Natural killer cell treated with Interleukin-12 subunit alpha and Interleukin-12 subunit beta and Interleukin-15 and Interleukin-18, amount 100 ng/mL, for 72 hours (primary cell): ENCODE data around the gene ANKRD34A. TPM values are rescaled to one million over a fixed set of nuclear protein-coding genes. Genes with fewer than 3 reads are reported as not detected.

ENCODE experiments used
- ATAC-seq, 2 donors: fragments of 150-1000 bp; cut with Tn5 transposase in 1 of 2; sonication (Bioruptor Pico), chemical (Tn5 transposase) in 1 of 2; 2 replicates each; pipeline ENCODE4 v1.10.0; 2021
- DNase-seq: peaks from one replicate; pipeline ENCODE4 v3.0.0; 2022; ENCODE audit warnings: low spot score
- H3K27ac Mint-ChIP-seq, 2 donors: 1 replicate in 1 of 2; 2 replicates in 1 of 2; pipeline ENCODE4 v1.8.0; 2022; ENCODE audit warnings: mixed read lengths in 2 of 2, mild to moderate bottlenecking in 1 of 2, moderate library complexity in 1 of 2
- H3K27me3 Mint-ChIP-seq, 2 donors: 1 replicate in 1 of 2; 2 replicates in 1 of 2; pipeline ENCODE4 v1.8.0; 2022; ENCODE audit warnings: mixed read lengths in 2 of 2
- H3K36me3 Mint-ChIP-seq: one replicate; pipeline ENCODE4 v1.8.0; 2022; ENCODE audit warnings: mixed read lengths
- H3K4me1 Mint-ChIP-seq, 2 donors: 1 replicate in 1 of 2; 2 replicates in 1 of 2; pipeline ENCODE4 v1.8.0; 2022; ENCODE audit warnings: low read depth in 2 of 2, mixed read lengths in 2 of 2, mild to moderate bottlenecking in 1 of 2
- H3K4me3 Mint-ChIP-seq: one replicate; pipeline ENCODE4 v1.8.0; 2022; ENCODE audit warnings: mixed read lengths
- H3K9me3 Mint-ChIP-seq: 2 replicates; pipeline ENCODE4 v1.8.0; 2022; ENCODE audit warnings: mixed read lengths
- total RNA-seq, 2 donors: library from RNA; stranded (reverse); gene quantifications; one replicate each; pipeline ENCODE4 v1.2.3, GENCODE V29; 2022

The ANKRD34A gene
- total RNA-seq, 2 donors from 2014 or later, result 1.6 to 9.1 TPM

- Mint-ChIP-seq H3K4me3 (peak overlapping the region; percentile 32), H3K4me1 (peaks cover 52 to 54% of the 10 kb centered on the region in 2 donors), H3K27me3 (no peaks in the 10 kb centered on the region), H3K27ac (no peak overlapping the region), H3K36me3 (no peaks in the 10 kb centered on the region), H3K9me3 (no peaks in the 10 kb centered on the region)
- DNase-seq, result no peak
- ATAC-seq, result no peak
Measured at GRCh38 chr1:145983960-145984830, 19.8 kb upstream of the ANKRD34A start.

GRCh38 chr1:145983206-145983675 lies 18.9 kb upstream of the ANKRD34A start:
- H3K9me3 Mint-ChIP-seq, result no peaks in the 10 kb centered on the region
- H3K36me3 Mint-ChIP-seq, result no peaks in the 10 kb centered on the region
- H3K27me3 Mint-ChIP-seq, result no peaks in the 10 kb centered on the region
- no peak overlapping the region for H3K4me3 Mint-ChIP-seq
- no peak overlapping the region for H3K27ac Mint-ChIP-seq
- peaks cover 46 to 47% of the 10 kb centered on the region in 2 donors for H3K4me1 Mint-ChIP-seq
- no peak for DNase-seq
- no peak for ATAC-seq

- Mint-ChIP-seq H3K27me3 (no peaks in the 10 kb centered on the region), H3K9me3 (no peaks in the 10 kb centered on the region), H3K4me3 (peak overlapping the region; percentile 30), H3K36me3 (no peaks in the 10 kb centered on the region), H3K4me1 (peaks cover 39 to 41% of the 10 kb centered on the region in 2 donors), H3K27ac (no peak overlapping the region)
- no peak for ATAC-seq
- no peak for DNase-seq
Measured at GRCh38 chr1:145982010-145982723, 17.8 kb upstream of the ANKRD34A start.

GRCh38 chr1:145980457-145980994 lies 16.2 kb upstream of the ANKRD34A start:
- Mint-ChIP-seq H3K4me1 (peaks cover 31 to 34% of the 10 kb centered on the region in 2 donors), H3K27me3 (no peaks in the 10 kb centered on the region), H3K27ac (no peak overlapping the region), H3K9me3 (no peaks in the 10 kb centered on the region), H3K4me3 (peak overlapping the region; percentile 11), H3K36me3 (no peaks in the 10 kb centered on the region)
- DNase-seq (no peak), ATAC-seq (no peak)

- no peaks in the 10 kb centered on the region for H3K27me3 Mint-ChIP-seq
- DNase-seq (no peak), ATAC-seq (peak; percentile 59 to 69)
- no peaks in the 10 kb centered on the region for H3K9me3 Mint-ChIP-seq
- H3K4me1 Mint-ChIP-seq, result peaks cover 25 to 33% of the 10 kb centered on the region in 2 donors
- no peaks in the 10 kb centered on the region for H3K36me3 Mint-ChIP-seq
- H3K27ac Mint-ChIP-seq, result no peak overlapping the region
- H3K4me3 Mint-ChIP-seq, result no peak overlapping the region
Measured at GRCh38 chr1:145979746-145980456, 15.5 kb upstream of the ANKRD34A start.

GRCh38 chr1:145978854-145979745 lies 14.7 kb upstream of the ANKRD34A start:
- DNase-seq (peak; percentile 93), ATAC-seq (peak; percentile 93)
- H3K4me3 Mint-ChIP-seq, result no peak overlapping the region
- H3K9me3 Mint-ChIP-seq, result no peaks in the 10 kb centered on the region
- H3K27ac Mint-ChIP-seq, result no peak overlapping the region
- peaks cover 20 to 32% of the 10 kb centered on the region in 2 donors for H3K4me1 Mint-ChIP-seq
- H3K27me3 Mint-ChIP-seq, result no peaks in the 10 kb centered on the region
- H3K36me3 Mint-ChIP-seq, result no peaks in the 10 kb centered on the region

- H3K27me3 Mint-ChIP-seq, result no peaks in the 10 kb centered on the region
- DNase-seq, result no peak
- H3K4me1 Mint-ChIP-seq, result peaks cover 18 to 26% of the 10 kb centered on the region in 2 donors
- H3K9me3 Mint-ChIP-seq, result no peaks in the 10 kb centered on the region
- no peak overlapping the region for H3K27ac Mint-ChIP-seq
- ATAC-seq, result no peak
- H3K4me3 Mint-ChIP-seq, result no peak overlapping the region
- no peaks in the 10 kb centered on the region for H3K36me3 Mint-ChIP-seq
Measured at GRCh38 chr1:145978471-145978853, 14.1 kb upstream of the ANKRD34A start.

DNA sequence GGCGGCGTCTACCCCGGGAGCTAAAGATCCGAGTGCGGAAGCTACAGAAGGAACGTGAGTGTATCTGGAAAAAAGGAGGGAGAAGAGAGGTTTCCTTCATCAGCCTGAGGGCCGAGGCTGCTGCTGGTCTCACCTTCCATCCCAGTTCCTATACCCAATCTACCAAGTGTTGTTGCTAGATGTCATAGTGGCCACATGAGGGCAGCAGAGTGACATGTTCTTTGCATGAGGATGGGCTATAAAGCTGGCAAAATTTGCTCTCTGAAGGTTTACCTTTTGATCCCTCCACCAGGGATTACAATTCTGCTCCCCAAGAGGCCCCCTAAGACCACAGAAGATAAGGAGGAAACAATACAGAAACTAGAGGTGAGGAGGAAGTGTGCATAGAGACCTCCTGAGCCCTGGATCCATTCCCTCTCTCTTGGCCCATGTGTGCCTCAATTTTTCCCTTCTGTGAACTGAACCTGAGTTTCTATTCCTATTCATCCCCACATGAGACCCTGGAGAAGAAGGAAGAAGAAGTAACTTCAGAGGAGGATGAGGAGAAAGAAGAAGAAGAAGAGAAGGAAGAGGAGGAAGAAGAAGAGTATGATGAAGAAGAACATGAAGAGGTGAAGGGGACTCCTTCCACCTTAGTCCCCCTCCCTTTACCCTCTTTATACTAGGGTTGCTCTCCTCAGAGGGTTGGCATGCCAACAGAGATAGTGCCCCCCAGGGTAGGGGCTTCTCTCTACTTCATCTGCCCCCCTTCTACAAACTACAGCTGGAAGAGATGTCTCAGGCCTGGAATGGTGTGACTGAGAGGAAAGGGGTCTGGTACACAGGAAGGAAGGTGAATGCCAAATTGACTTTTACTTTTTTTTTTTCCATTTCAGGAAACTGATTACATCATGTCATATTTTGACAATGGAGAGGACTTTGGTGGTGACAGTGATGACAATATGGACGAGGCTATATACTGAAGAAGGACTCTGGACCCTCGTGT lies 13.4 kb upstream of the ANKRD34A start:
- Mint-ChIP-seq H3K36me3 (no peaks in the 10 kb centered on the region), H3K4me3 (no peak overlapping the region), H3K4me1 (peaks cover 15 to 19% of the 10 kb centered on the region in 2 donors), H3K27me3 (no peaks in the 10 kb centered on the region), H3K9me3 (no peaks in the 10 kb centered on the region), H3K27ac (no peak overlapping the region)
- DNase-seq, result peak; percentile 77
- peak; percentile 40 to 46 for ATAC-seq

DNA sequence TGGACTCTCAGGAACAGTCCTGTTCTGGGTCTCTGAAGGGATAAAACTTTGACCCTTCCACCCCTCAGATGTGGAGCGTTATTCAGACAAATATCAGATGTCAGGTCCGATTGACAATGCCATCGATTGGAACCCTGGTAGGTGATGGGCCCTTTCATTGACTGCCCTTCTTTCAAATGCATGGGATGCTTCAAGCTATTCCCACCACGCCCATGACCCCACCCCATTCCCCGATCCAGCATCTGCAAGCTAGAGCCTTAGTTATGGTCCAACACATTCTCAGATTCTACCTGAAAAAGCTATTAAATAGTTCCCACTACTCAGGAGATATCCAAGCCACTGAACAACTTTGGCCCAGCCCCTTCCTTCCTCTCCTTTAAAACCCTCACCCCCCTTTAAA lies 12.6 kb upstream of the ANKRD34A start:
- no peak for DNase-seq
- no peak for ATAC-seq
- Mint-ChIP-seq H3K27me3 (no peaks in the 10 kb centered on the region), H3K27ac (no peak overlapping the region), H3K36me3 (no peaks in the 10 kb centered on the region), H3K9me3 (no peaks in the 10 kb centered on the region), H3K4me1 (peaks cover 9 to 16% of the 10 kb centered on the region in 2 donors), H3K4me3 (no peak overlapping the region)

- Mint-ChIP-seq H3K9me3 (no peaks in the 10 kb centered on the region), H3K4me3 (no peak overlapping the region), H3K27me3 (no peaks in the 10 kb centered on the region), H3K27ac (peak overlapping the region; percentile 56 to 73), H3K36me3 (no peaks in the 10 kb centered on the region), H3K4me1 (peaks cover 3 to 13% of the 10 kb centered on the region in 2 donors)
- DNase-seq, result no peak
- no peak for ATAC-seq
Measured at GRCh38 chr1:145975216-145975615, 10.8 kb upstream of the ANKRD34A start.

- Mint-ChIP-seq H3K9me3 (no peaks in the 10 kb centered on the region), H3K4me3 (no peak overlapping the region), H3K27me3 (no peaks in the 10 kb centered on the region), H3K36me3 (no peaks in the 10 kb centered on the region), H3K4me1 (peaks cover 5 to 13% of the 10 kb centered on the region in 2 donors), H3K27ac (peak overlapping the region; percentile 56 to 73)
- DNase-seq, result no peak
- ATAC-seq, result no peak
Measured at GRCh38 chr1:145974721-145975120, 10.3 kb upstream of the ANKRD34A start.

- no peaks in the 10 kb centered on the region for H3K9me3 Mint-ChIP-seq
- peaks cover 6 to 13% of the 10 kb centered on the region in 2 donors for H3K4me1 Mint-ChIP-seq
- no peaks in the 10 kb centered on the region for H3K27me3 Mint-ChIP-seq
- DNase-seq (no peak), ATAC-seq (no peak)
- peak overlapping the region in 1 of 2 donors; percentile 16 for H3K27ac Mint-ChIP-seq
- no peak overlapping the region for H3K4me3 Mint-ChIP-seq
- peaks cover 4% of the 10 kb centered on the region for H3K36me3 Mint-ChIP-seq
Measured at GRCh38 chr1:145972580-145972979, 8.2 kb upstream of the ANKRD34A start.
